Trophoblast cell (in vitro differentiated cells and primary cell): ENCODE measurements around the gene ARID5A.

Experiments used
- DNase-seq, 2 donors: peaks; one replicate each; pipeline ENCODE4 v3.0.0-alpha.2; 2016
- H2AFZ ChIP-seq: 2 replicates; pipeline ENCODE4 v1.6.1; 2013; ENCODE audit warnings: low read length, moderate library complexity, mild to moderate bottlenecking; ENCODE audit not compliant: insufficient read depth, poor library complexity
- H2AK5ac ChIP-seq: 2 replicates; pipeline ENCODE4 v1.6.1; 2013; ENCODE audit warnings: mild to moderate bottlenecking, low read length
- H2BK120ac ChIP-seq: 2 replicates; pipeline ENCODE4 v1.6.1; 2013; ENCODE audit warnings: low read length, mild to moderate bottlenecking, moderate library complexity; ENCODE audit not compliant: insufficient read depth, poor library complexity
- H2BK12ac ChIP-seq: 2 replicates; pipeline ENCODE4 v1.6.1; 2013; ENCODE audit warnings: mild to moderate bottlenecking, low read length, moderate library complexity
- H2BK5ac ChIP-seq: 2 replicates; pipeline ENCODE4 v1.6.1; 2013; ENCODE audit warnings: low read length, low read depth, moderate library complexity, mild to moderate bottlenecking; ENCODE audit not compliant: poor library complexity
- H3K14ac ChIP-seq: 2 replicates; pipeline ENCODE4 v1.6.1; 2013; ENCODE audit warnings: mild to moderate bottlenecking, low read length
- H3K18ac ChIP-seq: 2 replicates; pipeline ENCODE4 v1.6.1; 2013; ENCODE audit warnings: mild to moderate bottlenecking, low read length
- H3K23ac ChIP-seq: 2 replicates; pipeline ENCODE4 v1.6.1; 2013; ENCODE audit warnings: low read length
- H3K27ac ChIP-seq: 2 replicates; pipeline ENCODE4 v1.5.1; 2013; ENCODE audit warnings: low read depth, mild to moderate bottlenecking, inconsistent platforms, low read length, moderate library complexity
- H3K27me3 ChIP-seq: 2 replicates; pipeline ENCODE4 v1.6.1; 2013; ENCODE audit warnings: inconsistent platforms, mild to moderate bottlenecking, low read length, moderate library complexity; ENCODE audit not compliant: insufficient read depth
- H3K36me3 ChIP-seq, 2 experiments: 1 replicate in 1 of 2; 2 replicates in 1 of 2; pipeline ENCODE4 v1.6.1; 2013; ENCODE audit warnings: low read length in 2 of 2, mild to moderate bottlenecking in 2 of 2, moderate library complexity in 1 of 2; ENCODE audit not compliant: insufficient read depth in 2 of 2, control insufficient read depth in 1 of 2
- H3K4ac ChIP-seq: 2 replicates; pipeline ENCODE4 v1.6.1; 2013; ENCODE audit warnings: low read depth, mild to moderate bottlenecking, low read length, moderate library complexity
- H3K4me1 ChIP-seq, 2 experiments: 1 replicate in 1 of 2; 2 replicates in 1 of 2; pipeline ENCODE4 v1.6.1; 2013; ENCODE audit warnings: low read length in 2 of 2, mild to moderate bottlenecking in 2 of 2, moderate library complexity in 1 of 2; ENCODE audit not compliant: insufficient read depth in 2 of 2, control insufficient read depth in 1 of 2
- H3K4me2 ChIP-seq: 2 replicates; pipeline ENCODE4 v1.6.1; 2013; ENCODE audit warnings: inconsistent platforms, mild to moderate bottlenecking, low read length, moderate library complexity
- H3K4me3 ChIP-seq: 2 replicates; pipeline ENCODE4 v1.5.1; 2013; ENCODE audit warnings: mild to moderate bottlenecking, low read depth, low read length, inconsistent platforms
- H3K79me1 ChIP-seq: one replicate; pipeline ENCODE4 v1.6.1; 2013; ENCODE audit warnings: low read length
- H3K79me2 ChIP-seq: 2 replicates; pipeline ENCODE4 v1.6.1; 2013; ENCODE audit warnings: low read length, mild to moderate bottlenecking; ENCODE audit not compliant: control insufficient read depth, insufficient read depth, poor library complexity
- H3K9ac ChIP-seq: 2 replicates; pipeline ENCODE4 v1.6.1; 2013; ENCODE audit warnings: mild to moderate bottlenecking, low read length
- H3K9me3 ChIP-seq: 2 replicates; pipeline ENCODE4 v1.6.1; 2013; ENCODE audit warnings: low read depth, mild to moderate bottlenecking, control low read depth, inconsistent platforms, low read length; ENCODE audit not compliant: insufficient read depth
- H4K12ac ChIP-seq: 2 replicates; pipeline ENCODE4 v1.6.1; 2013; ENCODE audit warnings: low read depth, mild to moderate bottlenecking, low read length, moderate library complexity
- H4K8ac ChIP-seq: 2 replicates; pipeline ENCODE4 v1.6.1; 2013; ENCODE audit warnings: low read depth, mild to moderate bottlenecking, low read length, moderate library complexity
- H4K91ac ChIP-seq: one replicate; pipeline ENCODE4 v1.6.1; 2013; ENCODE audit warnings: low read depth, mild to moderate bottlenecking, low read length, moderate library complexity
- WGBS: extraction: QIAGEN DNeasy Blood & Tissue Kit; methylation state at CpG from one replicate; pipeline ENCODE4 v1.1.7; 2013; ENCODE audit warnings: missing lambda C conversion rate; ENCODE audit not compliant: insufficient read length, insufficient coverage; ENCODE audit errors: extremely low coverage; 5-methylcytosine and 5-hydroxymethylcytosine counted together

ARID5A gene

DNA sequence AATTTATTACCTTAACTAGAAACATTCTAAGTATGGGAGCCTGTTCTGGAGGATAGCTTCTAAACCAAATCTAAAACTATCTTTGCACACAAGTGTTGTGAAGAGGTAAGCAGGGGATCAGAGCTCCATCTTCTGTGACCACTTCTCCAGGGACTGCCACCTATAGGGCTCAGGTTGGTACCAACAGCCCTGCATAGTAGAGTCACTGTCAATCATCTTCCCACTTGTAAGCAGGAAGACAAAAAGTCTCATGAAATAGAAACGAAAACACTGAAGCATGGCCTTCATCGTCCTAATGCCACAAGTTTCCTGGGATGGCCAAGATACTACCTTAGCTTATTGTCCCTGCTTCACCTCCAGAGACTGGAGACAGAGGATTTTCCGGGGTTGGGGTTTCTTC lies 57.7 kb downstream of the ARID5A start:
- Histone ChIP-seq H3K23ac (no peak overlapping the region), H2BK5ac (no peak overlapping the region)

DNA sequence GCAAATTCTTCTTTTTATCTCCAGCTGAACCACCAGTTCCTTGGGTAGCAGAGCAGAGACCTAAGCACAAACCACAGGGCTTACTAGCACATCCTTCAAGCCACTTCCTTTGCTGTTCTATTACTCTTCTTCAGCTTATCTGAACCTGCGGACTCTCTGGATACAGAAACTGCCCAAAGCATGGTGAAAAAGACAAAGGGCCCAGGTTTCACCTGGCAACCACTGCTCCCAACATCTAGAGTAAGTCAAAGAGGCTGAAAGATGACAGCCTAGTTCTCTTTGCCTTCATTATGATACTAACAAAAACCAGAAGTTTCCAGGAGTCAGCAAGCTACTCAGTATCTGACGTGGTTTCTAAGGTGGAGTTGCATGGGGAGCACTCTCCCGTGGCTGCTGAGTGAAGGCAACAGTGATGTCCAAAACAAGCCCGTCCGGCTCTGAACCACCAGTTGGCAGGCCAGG lies 58.2 kb downstream of the ARID5A start:
- no peak overlapping the region for H3K9ac ChIP-seq
- no peak overlapping the region for H3K14ac ChIP-seq
- no peak overlapping the region for H3K4me2 ChIP-seq
- H3K36me3 ChIP-seq, result peaks cover 26 to 45% of the 10 kb centered on the region in 2 experiments
- H3K23ac ChIP-seq, result no peak overlapping the region
- no peak overlapping the region for H2BK120ac ChIP-seq
- no peak overlapping the region for H2AFZ ChIP-seq
- H4K12ac ChIP-seq, result no peak overlapping the region
- H3K9me3 ChIP-seq, result no peaks in the 10 kb centered on the region
- DNase-seq, result no peak
- no peak overlapping the region for H3K18ac ChIP-seq
- no peaks in the 10 kb centered on the region for H3K27me3 ChIP-seq
- no peak overlapping the region for H3K27ac ChIP-seq
- H2AK5ac ChIP-seq, result no peak overlapping the region
- no peak overlapping the region for H4K91ac ChIP-seq
- H3K4ac ChIP-seq, result no peak overlapping the region
- no peaks in the 10 kb centered on the region for H3K4me1 ChIP-seq
- no CpG with 5 or more reads among the region's 5 CpGs for WGBS
- no peak overlapping the region for H4K8ac ChIP-seq
- no peaks in the 10 kb centered on the region for H3K79me1 ChIP-seq
- no peak overlapping the region for H2BK5ac ChIP-seq
- no peak overlapping the region for H2BK12ac ChIP-seq
- H3K4me3 ChIP-seq, result no peak overlapping the region
- H3K79me2 ChIP-seq, result no peaks in the 10 kb centered on the region

More for the DNA sequence above, 57.7 kb downstream of the ARID5A start:
- Histone ChIP-seq H3K27me3 (no peaks in the 10 kb centered on the region), H2AFZ (no peak overlapping the region), H3K4me2 (no peak overlapping the region), H3K18ac (no peak overlapping the region), H3K4ac (no peak overlapping the region), H3K79me2 (no peaks in the 10 kb centered on the region), H2AK5ac (no peak overlapping the region), H4K12ac (no peak overlapping the region), H3K36me3 (peaks cover 26 to 45% of the 10 kb centered on the region in 2 experiments), H3K14ac (no peak overlapping the region), H3K4me1 (no peaks in the 10 kb centered on the region), H3K9ac (no peak overlapping the region), H3K79me1 (no peaks in the 10 kb centered on the region), H3K27ac (no peak overlapping the region), H4K8ac (no peak overlapping the region), H2BK12ac (no peak overlapping the region), H3K9me3 (no peaks in the 10 kb centered on the region), H3K4me3 (no peak overlapping the region), H4K91ac (no peak overlapping the region), H2BK120ac (no peak overlapping the region)
- no CpG with 5 or more reads among the region's 3 CpGs for WGBS
- DNase-seq, result no peak

DNA sequence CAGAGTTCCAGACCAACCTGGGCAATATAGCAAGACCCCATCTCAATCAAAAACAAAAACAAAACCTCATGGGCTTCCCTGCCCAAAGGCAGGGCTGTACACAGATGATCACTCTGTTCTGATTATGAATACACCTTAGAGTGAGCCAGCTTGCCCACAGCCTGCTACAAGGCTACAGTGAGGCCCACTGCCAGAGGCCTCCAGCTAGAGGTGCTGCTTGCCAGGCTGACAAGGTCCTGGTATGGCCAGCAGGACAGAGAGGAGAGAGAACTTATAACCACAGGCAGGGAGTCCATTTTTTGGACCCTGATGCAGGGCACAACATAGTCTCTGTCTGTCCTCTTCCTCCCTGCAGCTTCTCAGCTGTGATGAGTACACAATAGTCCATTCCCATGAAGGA lies 60.0 kb downstream of the ARID5A start:
- no peak overlapping the region for H3K18ac ChIP-seq
- no peaks in the 10 kb centered on the region for H3K4me1 ChIP-seq
- no peak overlapping the region for H2AFZ ChIP-seq
- no peaks in the 10 kb centered on the region for H3K9me3 ChIP-seq
- no peaks in the 10 kb centered on the region for H3K79me1 ChIP-seq
- no peak overlapping the region for H2AK5ac ChIP-seq
- H4K12ac ChIP-seq, result no peak overlapping the region
- DNase-seq, result no peak
- no peaks in the 10 kb centered on the region for H3K27me3 ChIP-seq
- H3K14ac ChIP-seq, result no peak overlapping the region
- no peak overlapping the region for H4K91ac ChIP-seq
- H3K23ac ChIP-seq, result no peak overlapping the region
- no peak overlapping the region for H3K4me2 ChIP-seq
- no peak overlapping the region for H3K27ac ChIP-seq
- no peak overlapping the region for H3K4me3 ChIP-seq
- H3K79me2 ChIP-seq, result no peaks in the 10 kb centered on the region
- no peak overlapping the region for H2BK5ac ChIP-seq
- peak overlapping the region; percentile 31 for H3K9ac ChIP-seq
- no peak overlapping the region for H2BK120ac ChIP-seq
- no peak overlapping the region for H3K4ac ChIP-seq
- no peak overlapping the region for H4K8ac ChIP-seq
- H2BK12ac ChIP-seq, result no peak overlapping the region
- H3K36me3 ChIP-seq, result peaks cover 34 to 56% of the 10 kb centered on the region in 2 experiments

DNA sequence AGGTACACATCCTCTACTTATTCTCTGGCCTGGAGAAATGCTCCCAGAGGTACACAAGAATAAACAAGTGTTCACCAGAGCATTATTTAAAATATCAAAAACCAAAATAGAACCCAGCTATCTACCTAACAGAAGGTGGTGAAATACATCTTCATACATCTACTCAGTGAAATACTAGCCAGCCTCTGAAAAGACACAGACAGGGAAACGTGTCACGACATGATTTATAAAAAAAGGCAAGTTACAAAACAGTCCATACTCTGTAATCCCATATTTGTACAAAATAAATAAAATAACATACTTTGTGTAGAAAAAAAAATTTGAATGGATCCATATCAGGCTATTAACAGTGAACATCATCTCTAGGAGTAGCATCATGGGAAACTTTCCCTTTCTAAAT lies 63.4 kb downstream of the ARID5A start:
- H3K4me2 ChIP-seq, result no peak overlapping the region
- no peak overlapping the region for H3K23ac ChIP-seq
- no peak for DNase-seq
- H3K4me3 ChIP-seq, result no peak overlapping the region
- no peak overlapping the region for H3K4ac ChIP-seq
- H3K27me3 ChIP-seq, result no peaks in the 10 kb centered on the region
- H4K12ac ChIP-seq, result no peak overlapping the region
- no peak overlapping the region for H2AK5ac ChIP-seq
- no peak overlapping the region for H2BK120ac ChIP-seq
- no peak overlapping the region for H2BK12ac ChIP-seq
- no CpG with 5 or more reads among the region's 2 CpGs for WGBS
- H2AFZ ChIP-seq, result no peak overlapping the region
- H4K8ac ChIP-seq, result no peak overlapping the region
- H3K14ac ChIP-seq, result no peak overlapping the region
- peaks cover 41 to 55% of the 10 kb centered on the region in 2 experiments for H3K36me3 ChIP-seq
- H3K9ac ChIP-seq, result no peak overlapping the region
- H3K18ac ChIP-seq, result no peak overlapping the region
- peaks cover 2% of the 10 kb centered on the region for H3K9me3 ChIP-seq
- no peak overlapping the region for H3K27ac ChIP-seq
- H3K79me2 ChIP-seq, result no peaks in the 10 kb centered on the region
- H4K91ac ChIP-seq, result no peak overlapping the region
- no peaks in the 10 kb centered on the region for H3K79me1 ChIP-seq
- peaks cover 0 to 6% of the 10 kb centered on the region in 2 experiments for H3K4me1 ChIP-seq
- H2BK5ac ChIP-seq, result no peak overlapping the region
